MM.1S (cell line): ENCODE results near the gene COG5.

Experiments
- DNase-seq: peaks from one replicate; pipeline ENCODE4 v3.0.0-alpha.2; 2015
- H2AFZ ChIP-seq: fragments of 300-600 bp; sonication (generic); 2 replicates; pipeline ENCODE4 v1.6.0; 2016; ENCODE audit warnings: antibody characterized with exemption, low read length
- H3F3A ChIP-seq: fragments of 300-600 bp; sonication (generic); 2 replicates; pipeline ENCODE4 v1.6.1; 2016; ENCODE audit warnings: mild to moderate bottlenecking, antibody characterized with exemption, low read length, moderate library complexity, mixed read lengths; ENCODE audit not compliant: insufficient read depth
- H3K27ac ChIP-seq: fragments of 300-600 bp; sonication (generic); 2 replicates; pipeline ENCODE4 v1.5.1; 2016; ENCODE audit warnings: mild to moderate bottlenecking, low read length
- H3K27me3 ChIP-seq: fragments of 300-600 bp; sonication (generic); replicated peaks from 2 replicates; pipeline ENCODE4 v1.6.0; 2016; ENCODE audit warnings: low read length; ENCODE audit not compliant: insufficient read depth
- H3K36me3 ChIP-seq: fragments of 300-600 bp; sonication (generic); replicated peaks from 2 replicates; pipeline ENCODE4 v1.6.1; 2016; ENCODE audit warnings: mild to moderate bottlenecking, low read length, mixed read lengths; ENCODE audit not compliant: insufficient read depth
- H3K4me1 ChIP-seq: fragments of 300-600 bp; sonication (generic); 2 replicates; pipeline ENCODE4 v1.6.1; 2016; ENCODE audit warnings: low read length, mixed read lengths
- H3K4me2 ChIP-seq: fragments of 300-600 bp; sonication (generic); 2 replicates; pipeline ENCODE4 v1.6.0; 2016; ENCODE audit warnings: low read depth, low read length
- H3K4me3 ChIP-seq: fragments of 300-600 bp; sonication (generic); 2 replicates; pipeline ENCODE4 v1.5.1; 2016; ENCODE audit warnings: low read length, mixed read lengths
- H3K79me2 ChIP-seq: fragments of 300-600 bp; sonication (generic); 2 replicates; pipeline ENCODE4 v1.6.1; 2016; ENCODE audit warnings: mixed run types, low read length, mixed read lengths
- H3K9ac ChIP-seq: fragments of 300-600 bp; sonication (generic); 2 replicates; pipeline ENCODE4 v1.6.1; 2016; ENCODE audit warnings: low read length, mixed read lengths
- H3K9me2 ChIP-seq: fragments of 300-600 bp; sonication (generic); replicated peaks from 2 replicates; pipeline ENCODE4 v1.6.1; 2016; ENCODE audit warnings: mild to moderate bottlenecking, low read length, mixed read lengths; ENCODE audit not compliant: insufficient read depth
- H3K9me3 ChIP-seq: fragments of 300-600 bp; sonication (generic); replicated peaks from 2 replicates; pipeline ENCODE4 v1.6.1; 2016; ENCODE audit warnings: mild to moderate bottlenecking, low read length, mixed read lengths; ENCODE audit not compliant: insufficient read depth
- H4K20me1 ChIP-seq: fragments of 300-600 bp; sonication (generic); 2 replicates; pipeline ENCODE4 v1.6.1; 2016; ENCODE audit warnings: mild to moderate bottlenecking, low read length, moderate library complexity, mixed read lengths; ENCODE audit not compliant: insufficient read depth
- EZH2 ChIP-seq: fragments of 300-600 bp; sonication (generic); optimal IDR thresholded peaks from 2 replicates; pipeline ENCODE3; 2017; ENCODE audit warnings: low read depth, mild to moderate bottlenecking, antibody characterized with exemption, low read length, mixed read lengths
- EZH2phosphoT487 ChIP-seq: fragments of 300-600 bp; sonication (generic); IDR thresholded peaks from 2 replicates; pipeline ENCODE4 v1.6.1; 2018; ENCODE audit warnings: antibody characterized with exemption, low read length
- TF ChIP-seq, protein P1 (sequence below): fragments of 300-600 bp; sonication (generic); IDR thresholded peaks from 2 replicates; pipeline ENCODE4 v1.5.1; 2016; ENCODE audit warnings: antibody characterized with exemption, low read length, mixed read lengths

The COG5 gene

DNA sequence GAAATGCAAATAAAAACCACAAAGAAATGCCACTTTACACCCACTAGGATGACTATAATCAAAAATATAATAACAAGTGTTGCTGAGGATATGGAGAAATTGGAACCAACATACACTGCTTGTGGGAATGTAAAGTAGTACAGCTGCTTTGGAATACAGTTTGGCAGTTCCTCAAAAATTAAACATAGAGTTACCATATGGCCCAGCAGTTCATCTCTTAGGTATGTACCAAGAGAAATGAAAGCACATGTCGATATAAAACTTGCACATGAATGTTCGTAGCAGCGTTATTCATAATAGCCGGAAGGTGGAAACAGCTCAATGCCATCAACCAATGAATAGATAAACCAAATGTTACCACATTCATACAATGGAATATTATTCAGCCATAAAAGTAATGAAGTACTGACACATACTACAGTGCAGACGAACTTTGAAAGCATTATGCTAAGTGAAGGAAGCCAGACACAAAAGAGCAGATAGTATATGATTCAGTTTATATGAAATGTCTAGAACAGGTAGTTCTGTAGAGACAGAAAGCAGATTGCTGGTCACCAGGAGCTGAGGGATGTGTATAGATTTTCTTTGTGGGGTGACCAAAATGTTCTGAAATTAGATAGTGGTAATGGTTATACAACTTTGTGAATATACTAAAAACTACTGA, 28.8 kb upstream of the COG5 start:
- H3K27ac ChIP-seq, result no peak overlapping the region
- DNase-seq, result no peak
- no peaks in the 10 kb centered on the region for H3K27me3 ChIP-seq
- H3K4me1 ChIP-seq, result no peaks in the 10 kb centered on the region
- H3K9me3 ChIP-seq, result no peaks in the 10 kb centered on the region
- no peaks in the 10 kb centered on the region for H3F3A ChIP-seq
- H3K36me3 ChIP-seq, result no peaks in the 10 kb centered on the region
- H3K79me2 ChIP-seq, result no peaks in the 10 kb centered on the region
- H3K4me2 ChIP-seq, result no peak overlapping the region
- no peaks in the 10 kb centered on the region for H3K9me2 ChIP-seq
- no peak overlapping the region for H3K4me3 ChIP-seq
- no peak overlapping the region for H3K9ac ChIP-seq
- no peak overlapping the region for H2AFZ ChIP-seq
- H4K20me1 ChIP-seq, result no peaks in the 10 kb centered on the region
- TF ChIP-seq EZH2, result no peak
- TF ChIP-seq EZH2phosphoT487, result no peak

DNA sequence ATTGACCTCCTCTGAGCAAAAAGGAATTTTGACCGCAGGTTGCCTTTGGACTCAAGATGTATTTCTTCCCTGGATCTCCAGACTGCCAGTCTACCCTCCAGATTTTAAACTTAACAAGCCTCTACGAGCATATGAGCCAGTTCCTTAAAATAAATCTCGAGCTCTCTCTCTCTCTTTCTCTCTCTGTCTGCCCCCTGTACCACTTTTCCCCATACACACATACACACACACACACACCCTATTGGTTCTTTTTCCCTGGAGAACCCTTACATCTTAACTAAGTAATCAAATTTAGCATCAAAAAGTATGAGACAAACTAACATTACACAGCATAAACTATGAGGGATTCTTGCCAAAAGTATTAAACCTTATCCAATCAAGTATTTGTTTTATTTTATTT, 27.7 kb upstream of the COG5 start:
- Histone ChIP-seq H4K20me1 (no peaks in the 10 kb centered on the region), H3K4me2 (no peak overlapping the region), H3K27me3 (no peaks in the 10 kb centered on the region), H3K79me2 (no peaks in the 10 kb centered on the region), H3K4me3 (no peak overlapping the region), H3K9me3 (no peaks in the 10 kb centered on the region), H3K36me3 (no peaks in the 10 kb centered on the region), H3F3A (no peaks in the 10 kb centered on the region), H3K9ac (no peak overlapping the region), H3K4me1 (no peaks in the 10 kb centered on the region), H3K9me2 (no peaks in the 10 kb centered on the region), H3K27ac (no peak overlapping the region), H2AFZ (no peak overlapping the region)
- TF ChIP-seq EZH2phosphoT487 (no peak), EZH2 (no peak)
- TF ChIP-seq, protein P1, sequence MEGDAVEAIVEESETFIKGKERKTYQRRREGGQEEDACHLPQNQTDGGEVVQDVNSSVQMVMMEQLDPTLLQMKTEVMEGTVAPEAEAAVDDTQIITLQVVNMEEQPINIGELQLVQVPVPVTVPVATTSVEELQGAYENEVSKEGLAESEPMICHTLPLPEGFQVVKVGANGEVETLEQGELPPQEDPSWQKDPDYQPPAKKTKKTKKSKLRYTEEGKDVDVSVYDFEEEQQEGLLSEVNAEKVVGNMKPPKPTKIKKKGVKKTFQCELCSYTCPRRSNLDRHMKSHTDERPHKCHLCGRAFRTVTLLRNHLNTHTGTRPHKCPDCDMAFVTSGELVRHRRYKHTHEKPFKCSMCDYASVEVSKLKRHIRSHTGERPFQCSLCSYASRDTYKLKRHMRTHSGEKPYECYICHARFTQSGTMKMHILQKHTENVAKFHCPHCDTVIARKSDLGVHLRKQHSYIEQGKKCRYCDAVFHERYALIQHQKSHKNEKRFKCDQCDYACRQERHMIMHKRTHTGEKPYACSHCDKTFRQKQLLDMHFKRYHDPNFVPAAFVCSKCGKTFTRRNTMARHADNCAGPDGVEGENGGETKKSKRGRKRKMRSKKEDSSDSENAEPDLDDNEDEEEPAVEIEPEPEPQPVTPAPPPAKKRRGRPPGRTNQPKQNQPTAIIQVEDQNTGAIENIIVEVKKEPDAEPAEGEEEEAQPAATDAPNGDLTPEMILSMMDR, result no peak
- no peak for DNase-seq

DNA sequence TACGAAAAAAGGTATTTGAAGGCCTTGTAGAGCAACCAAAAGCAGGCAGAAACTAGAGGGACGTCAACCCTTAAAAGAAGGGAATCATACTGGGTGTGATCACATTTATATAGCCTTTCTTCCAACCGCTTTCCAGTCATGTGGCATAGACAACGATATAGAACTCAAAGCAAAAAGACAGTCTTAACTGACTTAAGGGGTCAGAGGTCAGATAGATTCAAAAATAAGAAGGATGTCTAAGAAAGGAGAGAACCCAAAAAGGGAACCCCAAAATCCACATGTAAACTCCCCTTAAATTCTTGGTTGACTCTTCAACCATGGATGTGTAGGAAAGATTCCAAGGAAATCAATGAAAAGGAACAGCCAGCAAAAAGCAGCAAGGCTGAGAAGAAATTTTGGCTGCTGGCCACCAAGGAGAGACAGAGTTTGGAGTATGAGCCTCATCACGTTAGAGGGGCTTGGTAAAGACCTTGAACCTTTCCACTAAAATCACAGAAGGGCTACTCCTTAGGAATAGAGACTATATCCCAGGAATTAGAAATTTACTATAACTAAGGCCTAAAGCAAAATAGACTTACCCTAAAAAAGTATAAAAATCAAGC, 24.9 kb upstream of the COG5 start:
- Histone ChIP-seq H3K9me3 (no peaks in the 10 kb centered on the region), H3K4me3 (no peak overlapping the region), H3F3A (no peaks in the 10 kb centered on the region), H3K9me2 (no peaks in the 10 kb centered on the region), H4K20me1 (no peaks in the 10 kb centered on the region), H3K27ac (no peak overlapping the region), H2AFZ (no peak overlapping the region), H3K4me2 (no peak overlapping the region), H3K27me3 (no peaks in the 10 kb centered on the region), H3K9ac (no peak overlapping the region), H3K36me3 (no peaks in the 10 kb centered on the region), H3K4me1 (no peaks in the 10 kb centered on the region), H3K79me2 (no peaks in the 10 kb centered on the region)
- TF ChIP-seq EZH2 (no peak), EZH2phosphoT487 (no peak)
- TF ChIP-seq, protein P1, result no peak
- no peak for DNase-seq

DNA sequence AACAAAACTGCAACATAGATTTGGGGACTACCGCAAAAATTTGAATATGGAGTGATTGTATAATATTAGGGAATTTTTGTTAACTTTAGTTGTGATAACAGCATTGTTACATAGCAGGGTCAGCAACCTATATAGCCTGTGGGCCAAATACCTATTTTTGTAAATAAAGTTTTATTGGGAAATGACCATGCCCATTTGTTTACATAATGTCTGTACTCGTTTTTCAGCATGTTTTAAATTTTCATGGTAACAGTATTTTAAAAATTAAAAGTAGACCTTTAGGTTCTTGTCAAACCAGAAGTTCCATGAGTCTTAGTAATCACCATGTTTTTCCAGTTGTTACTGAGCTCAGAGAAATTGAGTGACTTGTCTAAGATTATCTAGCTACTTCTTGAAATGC, 21.0 kb upstream of the COG5 start:
- Histone ChIP-seq H3K79me2 (peaks cover 6% of the 10 kb centered on the region; the same call in 1 of the 2 replicates), H4K20me1 (no peaks in the 10 kb centered on the region)

More for the DNA sequence above, 21.0 kb upstream of the COG5 start:
- Histone ChIP-seq H3K9ac (no peak overlapping the region), H3K27me3 (no peaks in the 10 kb centered on the region), H3F3A (peaks cover 4% of the 10 kb centered on the region; the same call in 1 of the 2 replicates), H3K27ac (no peak overlapping the region), H2AFZ (no peak overlapping the region), H3K4me3 (no peak overlapping the region), H3K9me2 (no peaks in the 10 kb centered on the region), H3K9me3 (no peaks in the 10 kb centered on the region), H3K4me1 (no peaks in the 10 kb centered on the region), H3K4me2 (no peak overlapping the region), H3K36me3 (no peaks in the 10 kb centered on the region)
- TF ChIP-seq, protein P1, result no peak
- TF ChIP-seq EZH2phosphoT487, result no peak
- TF ChIP-seq EZH2, result no peak
- DNase-seq, result no peak
